ENCODE data around the gene ETS1. TPM values are rescaled to one million over a fixed set of nuclear protein-coding genes. Genes with fewer than 3 reads are reported as not detected.

Gene ETS1
- total RNA-seq, 1 donor from 2014 or later, result 52.7 TPM

DNA sequence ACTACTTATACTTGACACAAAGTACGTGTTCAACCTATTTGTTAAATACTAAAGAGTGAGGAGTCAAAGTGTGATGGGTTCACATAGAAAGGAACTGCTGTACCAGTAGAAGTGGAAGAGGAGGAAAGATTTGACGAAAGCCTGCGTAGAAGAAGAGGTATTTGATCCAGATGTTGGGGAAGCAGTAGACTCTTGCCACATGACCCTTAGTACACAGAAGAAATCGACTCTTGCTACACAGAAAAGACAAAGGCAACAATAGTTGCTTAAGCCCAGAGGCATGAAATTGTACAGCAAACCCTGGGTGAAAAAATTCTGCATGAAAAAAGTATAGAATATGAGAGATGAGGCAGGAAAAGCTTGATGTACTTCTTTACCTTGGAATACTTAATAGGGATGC is 152.9 kb downstream of the ETS1 start:
- DNase-seq (ENCODE audit: low read depth), result no peak

DNA sequence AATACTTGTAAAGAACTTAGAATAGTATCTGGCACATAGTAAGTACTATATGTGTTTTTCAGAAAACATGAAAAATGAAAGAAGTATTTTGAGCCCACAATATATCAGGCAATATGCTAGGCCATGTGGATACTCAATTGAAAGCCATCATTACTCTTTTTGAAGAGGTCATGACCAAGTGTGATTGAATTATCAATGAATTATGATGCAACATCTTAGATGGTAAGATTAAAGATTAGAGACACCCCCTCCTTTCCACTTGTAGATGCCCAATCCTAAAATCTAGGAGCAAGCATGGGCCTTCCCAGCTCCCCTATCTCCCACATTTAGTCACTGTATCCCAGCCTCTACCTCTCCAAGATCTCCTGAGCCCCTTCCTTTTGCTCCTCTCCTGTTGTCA is 154.4 kb downstream of the ETS1 start:
- no peak for DNase-seq (ENCODE audit: low read depth)

DNA sequence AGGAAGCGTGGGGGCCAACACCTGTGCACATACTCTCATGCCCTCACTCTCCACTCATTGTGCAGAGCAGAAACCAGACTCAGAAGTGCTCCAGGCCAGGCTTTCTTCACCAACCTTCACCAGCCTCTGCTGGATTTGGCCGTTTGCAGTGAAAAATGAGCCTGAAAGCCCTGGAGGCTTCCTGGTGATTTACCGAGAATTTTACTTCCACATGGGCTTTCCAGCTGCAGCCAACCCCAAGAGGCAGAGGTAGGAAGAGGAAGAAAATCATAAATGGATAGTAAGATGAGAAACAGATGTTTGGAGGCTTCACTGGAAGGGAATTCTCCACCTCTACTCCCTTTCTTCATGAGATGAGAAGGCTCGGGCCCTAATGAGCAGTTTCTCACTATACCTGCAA is 155.4 kb downstream of the ETS1 start:
- DNase-seq (ENCODE audit: low read depth), result no peak

DNA sequence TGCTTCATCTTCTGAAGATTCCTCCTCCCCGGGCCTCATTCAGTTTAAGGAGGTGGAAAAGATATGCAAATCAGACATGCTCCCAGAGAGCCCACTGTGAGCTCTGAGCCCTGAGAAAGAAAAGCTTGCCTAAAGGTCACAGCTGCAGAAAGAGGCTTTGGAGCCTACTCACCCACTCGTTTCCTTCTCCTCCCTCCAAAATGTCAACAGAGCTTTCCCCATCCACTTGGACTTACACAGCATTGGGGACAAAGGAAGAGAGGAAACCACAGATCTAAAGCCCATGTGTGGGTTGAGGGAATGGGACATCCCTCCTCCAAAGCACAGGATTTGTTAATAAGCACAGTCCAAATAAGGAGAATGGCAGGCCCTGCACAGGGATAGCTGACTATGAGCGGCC is 158.4 kb downstream of the ETS1 start:
- no peak for DNase-seq (ENCODE audit: low read depth)

DNA sequence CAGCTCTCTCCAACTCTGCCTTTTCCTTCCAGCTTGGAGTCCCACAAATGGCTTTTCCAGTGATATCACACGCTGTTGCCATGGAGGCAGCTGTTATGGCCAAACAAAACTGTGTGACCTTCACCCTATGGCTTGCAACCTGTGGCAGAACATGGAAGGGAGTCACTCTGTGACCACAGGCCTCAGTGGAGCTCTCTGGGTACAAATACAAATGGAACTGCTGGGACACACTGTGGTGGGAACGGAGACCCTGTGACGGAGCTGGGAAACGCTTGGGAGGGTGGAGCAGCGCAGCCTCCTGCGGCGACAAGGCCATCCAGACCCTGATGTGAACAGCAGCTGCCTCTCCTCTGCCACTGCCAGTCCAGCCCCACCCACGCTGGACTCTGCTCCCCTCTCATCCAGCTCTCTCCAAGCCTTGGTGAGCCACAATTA is 162.5 kb downstream of the ETS1 start:
- peak; percentile 54 for DNase-seq (ENCODE audit: low read depth)

DNA sequence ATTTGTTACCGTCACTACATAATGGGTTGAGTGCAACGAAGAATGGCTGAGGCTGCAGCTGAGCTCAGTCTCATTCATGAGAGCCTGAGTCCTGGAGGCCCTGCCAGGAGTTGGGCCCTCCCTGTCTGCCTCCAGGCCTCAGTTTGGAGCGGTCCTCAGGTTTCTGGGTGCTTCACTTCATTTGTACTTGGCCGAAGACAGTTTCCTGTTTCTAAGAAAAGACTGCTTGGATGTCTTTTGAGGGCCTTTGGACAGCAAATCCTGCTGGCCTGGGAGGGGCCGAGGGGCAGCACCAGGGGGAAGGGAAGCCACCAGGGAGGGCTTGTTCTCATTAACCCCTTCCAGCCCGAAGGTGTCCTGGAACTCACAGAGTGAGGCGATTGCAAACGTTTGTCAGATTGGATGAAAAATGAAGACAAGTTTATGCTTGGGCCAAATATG is 163.1 kb downstream of the ETS1 start:
- DNase-seq (ENCODE audit: low read depth), result no peak

DNA sequence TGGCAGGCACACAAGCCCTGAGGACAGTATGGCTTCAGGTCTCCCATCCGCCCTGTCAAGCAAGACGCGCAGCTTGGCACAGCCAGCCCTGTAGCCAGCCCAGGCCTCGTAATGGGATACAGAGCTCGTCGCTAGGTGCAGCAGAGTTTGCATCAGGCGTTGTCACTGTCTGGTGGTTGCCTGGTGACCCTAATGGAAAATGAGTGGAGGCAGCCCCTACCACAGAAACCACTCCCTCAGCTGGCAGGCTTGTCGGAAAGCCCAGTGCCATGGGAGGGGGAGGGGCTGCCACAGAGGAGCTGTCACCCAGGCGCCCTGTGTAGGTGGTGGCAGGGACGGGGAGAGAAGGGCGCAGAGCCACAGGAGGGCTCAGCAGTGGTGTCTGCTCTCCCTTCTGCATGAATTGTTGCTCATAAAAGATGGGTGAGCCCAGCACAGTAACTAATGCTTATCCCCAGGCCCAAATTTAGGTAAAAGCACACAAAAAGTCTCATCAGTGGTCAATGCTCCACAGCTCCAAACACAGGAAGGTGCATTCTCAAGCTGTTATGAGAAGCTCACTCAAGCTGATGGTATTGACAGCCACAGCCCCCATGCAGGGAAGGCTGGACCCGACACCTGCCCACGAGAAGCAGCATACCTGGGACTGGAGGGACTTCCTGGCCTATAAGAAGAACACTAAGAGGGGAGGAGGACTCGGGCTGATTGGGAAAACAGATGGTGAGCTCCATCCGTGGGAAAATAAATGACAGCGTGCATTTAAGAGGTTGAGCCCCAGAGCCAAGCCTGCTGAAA is 164.6 kb downstream of the ETS1 start:
- DNase-seq (ENCODE audit: low read depth), result no peak

DNA sequence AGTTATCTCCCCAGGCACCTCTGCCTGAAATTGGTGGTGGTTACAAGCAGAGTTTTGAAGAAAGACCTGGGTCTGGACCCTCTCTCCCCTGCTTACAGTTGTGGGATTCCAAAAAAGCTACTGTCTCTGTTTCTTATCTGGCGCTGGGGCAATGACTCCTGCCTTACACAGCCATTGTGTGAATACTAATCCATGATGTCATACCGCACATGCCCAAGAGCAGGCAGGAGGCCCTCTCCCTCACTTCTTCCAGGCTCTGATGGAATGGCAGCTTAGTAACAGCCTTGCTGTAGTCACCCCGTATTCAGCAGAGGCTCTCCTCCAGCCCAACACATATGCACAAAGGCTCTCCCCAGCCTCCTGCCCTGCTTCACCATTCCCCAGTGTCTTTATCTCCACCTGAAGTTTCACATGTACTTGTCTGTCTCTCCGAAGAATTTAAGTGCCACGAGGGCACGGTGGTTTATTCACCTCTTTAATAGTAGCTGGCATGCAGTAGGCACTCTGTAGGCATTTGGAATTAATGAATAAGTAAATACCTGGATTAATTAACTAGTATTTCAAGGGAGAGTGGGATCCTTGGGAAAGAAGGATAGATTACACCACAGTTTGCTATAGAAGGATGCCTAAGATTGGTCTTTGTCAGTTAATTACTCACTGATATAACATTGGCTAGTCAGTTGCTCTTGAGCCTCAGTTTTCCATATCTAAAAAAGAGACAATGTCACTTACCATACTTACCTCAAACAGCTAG is 165.6 kb downstream of the ETS1 start:
- DNase-seq (ENCODE audit: low read depth), result peak; percentile 62

DNA sequence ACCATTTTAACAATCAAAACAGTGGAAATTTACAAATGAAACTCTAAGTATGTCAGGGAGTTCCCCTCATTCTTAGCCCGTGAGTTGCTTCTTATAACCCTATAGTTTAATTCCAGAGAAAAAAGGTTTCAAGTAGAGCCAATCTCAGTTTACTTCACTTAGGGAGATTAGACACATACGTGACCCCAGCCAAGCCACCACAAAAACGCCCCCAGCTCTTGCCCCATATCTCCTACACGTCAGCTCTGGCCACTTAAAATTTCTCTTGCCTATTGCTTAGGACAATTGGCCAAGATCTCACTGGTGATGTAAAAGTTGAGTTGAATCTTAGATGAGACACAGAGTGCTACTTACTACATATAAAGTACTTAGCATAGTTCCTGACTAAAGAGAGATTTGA is 166.4 kb downstream of the ETS1 start:
- DNase-seq (ENCODE audit: low read depth), result no peak

DNA sequence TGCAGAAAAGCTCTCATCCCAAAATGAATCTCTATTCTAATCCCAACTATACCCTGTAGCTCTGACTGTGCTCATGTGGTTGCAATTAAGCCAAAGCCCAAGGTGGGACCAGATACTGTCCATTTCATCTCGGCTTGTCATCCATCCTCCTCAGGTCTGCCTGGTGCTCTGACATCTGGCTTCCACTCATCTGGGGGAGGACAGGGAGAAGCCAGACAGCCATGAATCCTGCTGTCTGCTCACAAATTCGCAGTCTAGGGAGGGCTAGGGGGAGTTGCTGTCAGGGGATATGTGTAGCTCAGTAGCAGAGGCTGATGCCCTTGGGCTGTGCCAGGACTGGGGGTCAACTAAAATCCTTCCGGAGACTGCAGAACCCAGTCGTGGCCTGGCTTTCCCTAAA is 167.1 kb downstream of the ETS1 start:
- DNase-seq (ENCODE audit: low read depth), result no peak

DNA sequence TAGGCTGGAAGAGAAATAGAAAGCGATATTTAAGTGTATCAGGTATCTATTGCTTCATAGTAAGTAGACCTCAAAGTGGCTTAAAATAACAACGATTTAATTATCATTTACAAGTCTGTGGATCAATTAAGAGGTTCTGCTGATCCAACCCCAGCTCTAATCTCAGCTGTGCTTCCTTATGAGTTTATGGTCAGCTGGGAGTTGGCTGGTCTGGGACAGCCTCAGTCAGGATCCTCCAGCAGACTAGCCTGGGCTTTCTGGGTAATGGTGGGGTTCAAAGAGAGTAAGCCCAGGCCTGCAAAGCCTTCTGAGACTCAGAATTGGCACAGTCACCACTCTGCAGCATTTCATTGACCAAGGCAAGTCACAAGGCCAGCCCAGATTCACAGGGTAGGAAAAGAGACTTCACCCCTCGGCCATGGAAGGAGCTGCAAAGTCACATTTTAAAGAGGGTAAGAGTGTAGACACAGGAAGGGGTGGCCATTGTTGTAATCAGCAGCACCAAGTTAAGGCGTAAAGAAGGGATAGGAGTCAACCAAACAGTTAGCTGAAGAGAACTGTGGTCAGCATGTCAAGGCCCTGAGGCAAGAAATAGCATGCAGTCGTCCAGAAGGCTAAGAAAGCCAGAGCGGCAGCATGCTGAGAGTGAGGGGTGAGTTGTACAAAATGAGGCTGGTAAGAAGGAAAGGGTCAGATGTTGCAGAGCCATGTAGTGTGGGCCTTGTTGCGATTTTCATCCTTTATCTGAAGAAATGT is 168.2 kb downstream of the ETS1 start:
- no peak for DNase-seq (ENCODE audit: low read depth)

DNA sequence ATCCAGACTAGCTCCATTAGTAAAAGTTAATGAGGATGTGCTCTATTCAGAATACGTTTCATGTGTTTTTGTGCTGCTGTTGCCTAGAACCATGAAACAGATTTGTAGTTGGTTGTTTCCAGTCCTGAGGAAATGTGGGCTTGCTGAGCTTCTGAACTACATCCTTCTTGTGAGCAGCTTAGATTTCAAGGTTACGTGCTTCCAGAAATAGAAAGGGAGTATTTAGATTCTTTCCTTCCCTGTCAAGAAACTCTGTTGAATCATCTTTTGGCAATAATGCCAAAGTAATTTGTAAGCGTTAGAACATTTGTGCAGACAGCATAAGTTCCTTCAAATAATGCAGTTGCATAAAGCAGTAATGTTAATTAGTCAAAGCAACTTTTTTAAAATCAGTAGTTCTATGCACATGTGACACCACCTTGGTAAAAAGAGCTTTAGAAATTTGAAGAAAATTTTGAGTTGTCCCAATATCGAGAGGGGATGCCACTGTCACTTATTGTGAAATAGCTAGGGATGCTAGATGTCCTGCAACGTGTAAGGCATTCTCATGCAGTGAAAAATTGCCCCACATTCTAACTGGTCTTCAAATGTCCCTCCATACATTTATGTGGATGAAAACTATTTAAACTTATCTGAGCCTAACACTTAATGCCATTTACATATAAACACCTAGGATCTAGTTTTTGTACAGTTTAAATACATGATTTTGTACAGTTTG is 169.6 kb downstream of the ETS1 start:
- peak; percentile 59 for DNase-seq (ENCODE audit: low read depth)

DNA sequence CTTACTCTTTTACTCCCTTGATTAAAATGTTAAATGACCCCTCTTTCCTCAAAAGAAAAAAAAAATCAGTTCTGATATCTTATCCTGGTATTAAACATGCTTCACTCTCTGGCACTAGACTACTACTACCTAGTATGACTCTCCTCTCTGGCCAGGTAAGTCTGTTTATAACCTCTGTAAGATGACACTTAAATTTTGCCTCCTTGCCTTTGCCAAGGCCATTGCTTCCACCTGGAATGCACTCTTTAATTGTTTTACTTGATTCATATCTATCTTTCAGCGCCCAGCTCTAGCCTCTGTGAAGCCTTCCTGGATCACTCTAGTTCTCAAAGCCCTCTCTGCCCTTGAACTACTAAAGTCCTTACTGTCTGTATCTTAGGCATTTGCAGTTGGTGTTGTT is 170.4 kb downstream of the ETS1 start:
- DNase-seq (ENCODE audit: low read depth), result no peak

DNA sequence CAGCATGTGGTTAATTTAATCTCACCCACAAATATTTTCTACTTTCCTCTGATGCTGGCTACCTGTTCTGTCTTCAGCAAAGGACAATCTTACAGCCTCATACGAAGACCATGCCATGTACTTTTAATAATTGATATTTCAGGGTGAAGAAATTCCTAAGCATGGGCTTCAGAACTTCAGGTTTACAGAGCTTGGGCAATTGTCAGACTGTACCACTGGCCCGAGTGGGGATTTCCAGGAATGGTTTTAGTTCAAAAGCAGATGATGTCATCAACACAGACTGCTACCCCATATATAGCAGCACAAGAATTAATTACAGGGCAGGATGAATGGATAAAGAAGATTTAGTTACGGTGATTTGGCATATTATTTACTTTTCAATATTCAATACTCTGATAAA is 171.8 kb downstream of the ETS1 start:
- peak; percentile 81 for DNase-seq (ENCODE audit: low read depth)

DNA sequence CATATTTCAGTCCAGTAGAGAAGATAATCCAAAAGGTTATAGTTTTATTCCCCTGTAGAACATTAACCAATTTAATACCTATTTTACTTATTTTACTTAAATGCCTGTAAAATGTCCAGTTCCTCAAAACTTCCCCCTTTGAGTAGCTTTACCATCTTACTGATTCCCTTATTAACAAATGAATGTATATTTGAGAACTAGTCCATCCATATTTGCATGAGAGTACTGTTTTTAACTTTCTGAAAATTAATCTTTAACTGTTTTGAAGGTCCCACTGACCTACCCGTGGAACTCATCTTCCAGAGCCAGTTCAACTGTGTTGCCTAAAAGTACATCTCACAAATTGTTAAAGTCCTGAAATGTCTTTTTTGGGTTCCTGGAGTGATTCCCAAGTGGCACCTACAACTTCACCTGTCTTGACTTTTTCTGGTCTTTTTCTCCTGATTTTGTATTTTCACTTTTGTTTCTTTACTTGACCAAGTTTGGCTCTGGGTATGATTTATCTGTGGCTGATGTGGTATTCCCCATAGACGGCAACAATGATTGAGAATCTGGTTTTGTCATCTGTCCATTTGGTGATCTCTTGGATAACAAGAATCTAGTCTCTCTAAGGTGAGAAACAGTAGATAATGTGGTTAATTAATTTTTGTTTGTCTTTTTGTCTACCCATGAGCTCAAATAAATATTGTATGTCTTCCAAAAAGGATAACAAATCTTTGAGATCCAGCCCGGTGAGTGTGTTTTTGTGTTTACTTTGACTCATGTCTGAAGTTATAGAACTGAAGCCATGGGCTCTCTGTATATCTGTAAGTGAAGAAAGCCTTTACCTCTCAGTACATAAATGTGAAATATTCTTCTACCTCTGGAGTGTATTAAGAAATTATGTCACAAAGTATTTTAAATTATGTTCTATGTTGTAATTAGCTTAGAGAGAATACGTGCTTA is 174.2 kb downstream of the ETS1 start:
- no peak for DNase-seq (ENCODE audit: low read depth)

DNA sequence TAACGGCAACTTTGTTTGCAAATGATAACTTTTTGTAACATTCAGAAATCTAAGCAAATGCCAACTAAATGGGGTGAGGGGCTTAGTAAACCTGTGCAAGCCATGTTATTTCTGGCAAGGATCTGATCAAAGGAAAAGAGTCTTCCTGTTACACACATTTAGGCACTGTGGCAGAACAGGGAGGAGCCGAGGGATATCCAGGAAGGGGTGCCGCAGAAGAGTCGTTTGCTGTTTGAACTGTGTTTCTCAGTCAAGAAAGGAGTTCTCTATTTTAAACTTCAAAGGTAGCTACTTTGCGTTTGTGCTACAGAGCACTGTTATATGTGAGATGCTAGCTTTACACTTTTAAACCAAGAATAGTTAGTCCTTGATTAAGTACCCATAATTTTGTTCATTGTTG is 175.5 kb downstream of the ETS1 start:
- DNase-seq (ENCODE audit: low read depth), result no peak

DNA sequence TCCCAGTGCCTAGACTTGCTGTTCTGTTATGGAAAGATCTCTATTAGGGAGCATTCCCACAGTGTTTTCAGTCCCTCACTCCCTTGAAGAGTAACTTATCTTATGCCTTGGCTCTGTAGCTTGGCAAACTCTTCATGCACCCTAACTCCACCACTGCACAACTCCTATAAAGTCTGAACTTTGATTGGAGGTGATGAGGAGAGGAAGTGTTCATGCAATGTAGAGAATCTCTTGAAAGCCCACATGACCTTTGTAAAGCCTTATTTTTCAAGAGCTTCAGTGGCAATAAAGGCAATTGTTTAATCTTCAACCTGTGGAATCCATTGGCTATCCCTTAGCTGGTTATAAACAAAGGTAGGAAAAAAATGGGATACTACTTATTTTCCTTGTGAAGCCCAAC is 176.2 kb downstream of the ETS1 start:
- DNase-seq (ENCODE audit: low read depth), result no peak

DNA sequence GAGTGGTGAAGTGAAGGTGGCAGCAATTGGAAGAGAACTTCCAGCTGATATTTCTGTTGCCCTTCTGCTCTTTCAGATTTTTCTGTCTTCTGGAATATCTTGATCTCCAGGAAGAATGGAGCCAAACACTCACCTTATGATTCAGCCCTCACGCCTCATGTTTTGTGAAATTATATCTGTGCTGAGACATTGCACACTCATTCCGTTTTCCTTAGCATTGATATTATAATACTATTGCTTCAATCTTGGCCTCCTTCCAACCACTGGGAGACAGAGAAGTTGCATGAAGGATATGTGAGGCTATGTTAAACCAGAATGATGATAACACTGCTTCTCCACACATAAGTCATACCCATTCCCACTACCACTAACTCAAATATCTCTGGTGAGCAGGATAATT is 177.9 kb downstream of the ETS1 start:
- no peak for DNase-seq (ENCODE audit: low read depth)

All from renal cortical epithelial cell (primary cell).